Uterine smooth muscle cell (primary cell): ENCODE results near the gene ALX3. TPM values are rescaled to one million over a fixed set of nuclear protein-coding genes. Genes with fewer than 3 reads are reported as not detected.

Source experiments
- total RNA-seq: library from RNA; depleted of rRNA; stranded (reverse); fragments of >200 nt; gene quantifications from 2 replicates; pipeline ENCODE4 v1.2.3, GENCODE V29; 2014

Gene ALX3
- total RNA-seq = not detected in 2 replicates

DNA sequence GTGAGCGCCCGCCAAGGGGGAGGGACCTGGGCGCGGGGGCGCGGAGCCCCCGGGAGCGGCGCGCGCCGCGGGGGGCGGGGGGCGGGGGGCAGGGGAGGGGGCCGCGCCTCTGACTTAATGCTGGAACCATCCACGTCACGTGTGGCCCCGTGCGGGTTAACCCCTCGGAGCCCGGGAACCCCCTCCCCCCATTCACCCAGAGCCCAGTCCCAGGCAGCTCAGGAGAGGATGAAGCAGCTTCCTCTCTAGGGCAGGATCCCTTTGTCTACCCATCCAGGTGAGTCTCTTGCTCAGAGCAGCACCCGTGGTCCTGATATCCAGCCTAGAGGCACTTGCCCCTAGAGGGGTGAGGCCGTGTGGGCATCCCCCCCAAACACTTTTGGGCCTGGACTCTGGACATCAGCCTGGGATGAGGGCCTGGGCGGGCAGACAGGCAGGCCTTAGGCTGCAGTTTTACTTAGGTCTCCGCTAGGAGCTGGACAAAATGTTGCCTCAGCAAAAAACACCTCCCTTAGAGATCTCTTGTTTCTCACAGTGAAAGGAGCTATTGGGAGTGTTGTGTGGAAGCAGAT is at the start of gene ALX3:
ALX3 (minus strand) TSS at position 2 of the 572 bp plus-strand sequence. CDS start 60 bp downstream, outside the sequence.

GRCh38 chr1:110112143-110112542 is 41.7 kb upstream of the ALX3 start, which contains the start of gene UBL4B:
Gene UBL4B (plus strand): TSS chr1:110112443. CDS start chr1:110112535, 92 bp downstream.

DNA sequence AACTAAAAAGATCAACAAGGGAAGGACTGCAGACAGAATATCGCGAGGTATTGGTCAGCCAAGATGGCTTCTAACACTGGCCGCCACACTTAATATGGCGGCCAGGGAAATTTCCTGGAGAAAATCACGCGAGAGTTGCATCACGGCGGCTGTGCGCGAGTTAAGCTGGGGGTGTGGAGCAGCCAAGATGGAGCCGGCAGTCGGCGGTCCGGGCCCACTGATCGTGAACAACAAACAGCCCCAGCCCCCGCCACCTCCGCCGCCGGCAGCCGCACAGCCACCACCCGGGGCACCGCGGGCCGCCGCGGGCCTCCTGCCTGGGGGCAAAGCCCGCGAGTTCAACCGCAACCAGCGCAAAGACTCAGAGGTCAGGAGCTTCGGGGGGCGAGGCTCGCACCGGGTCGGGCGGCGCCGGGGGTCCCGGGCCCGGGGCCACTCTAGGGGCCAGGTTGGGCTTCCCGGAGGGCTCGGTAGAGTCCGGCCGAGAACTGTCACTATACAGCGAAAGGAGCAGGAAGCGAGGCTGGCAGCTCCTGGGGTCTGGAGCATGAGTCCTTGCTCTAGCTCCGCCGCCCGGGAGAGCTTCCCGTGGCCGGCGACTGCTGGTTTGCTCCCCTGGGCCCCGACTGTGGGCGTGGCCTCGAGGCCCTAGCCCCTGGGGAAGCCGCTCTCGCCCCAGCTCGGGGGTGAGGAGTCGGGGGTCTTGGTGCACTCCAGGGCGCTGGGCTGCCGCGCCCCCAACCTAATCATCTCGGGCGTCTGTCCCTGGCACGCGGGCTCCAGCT is 35.8 kb downstream of the ALX3 start, which contains the start of gene STRIP1:
STRIP1 (plus strand) TSS at position 174 of the 785 bp plus-strand sequence; CDS start at position 188, 14 bp downstream.

Other genes starting within 250 kb of the ALX3 start
- gene CSF1, start 159.8 kb downstream of the ALX3 start, total RNA-seq = 69.7 and 108 TPM in 2 replicates
- 51.7 and 94.1 TPM in 2 replicates for gene AHCYL1, start 85.9 kb downstream of the ALX3 start, total RNA-seq
- 55.3 and 55.4 TPM in 2 replicates for gene STRIP1, start 36.0 kb downstream of the ALX3 start, total RNA-seq
- gene UBL4B, start 41.8 kb upstream of the ALX3 start, total RNA-seq = not detected in 2 replicates
- 1.7 and 2.4 TPM in 2 replicates for gene SLC6A17, start 79.8 kb upstream of the ALX3 start, total RNA-seq
- 8.0 and 10.9 TPM in 2 replicates for gene KCNC4, start 139.6 kb upstream of the ALX3 start, total RNA-seq